ENCODE measurements around the gene LAPTM4A. TPM values are rescaled to one million over a fixed set of nuclear protein-coding genes. Genes with fewer than 3 reads are reported as not detected.

LAPTM4A gene
- total RNA-seq, 1 experiment from 2014 or later, result 160 TPM

- DNase-seq (ENCODE audit: unreplicated experiment), result no peak
- Mint-ChIP-seq H3K9me3 (ENCODE audit: unreplicated experiment) (no peaks in the 10 kb centered on the region), H3K27me3 (ENCODE audit: insufficient read depth, unreplicated experiment) (no peaks in the 10 kb centered on the region), H3K4me1 (ENCODE audit: insufficient read depth, unreplicated experiment) (peaks cover 34% of the 10 kb centered on the region), H3K4me3 (ENCODE audit: unreplicated experiment) (no peak overlapping the region), H3K36me3 (ENCODE audit: insufficient read depth, unreplicated experiment) (no peaks in the 10 kb centered on the region), H3K27ac (ENCODE audit: low read depth, unreplicated experiment) (peak overlapping the region; percentile 87)
- TF ChIP-seq CTCF (IDR thresholded peaks at IDR 0.05; ENCODE audit: unreplicated experiment), result no peak
- ChIA-PET CTCF (interaction anchor here (0.6 to 2.9 kb wide), 3 partner anchors 12 to 58 kb away, joined by 3 to 10 read pairs (median 5); no protein-coding TSS in a partner anchor), POLR2A (interaction anchor here (0.6 to 17.0 kb wide), 3 partner anchors 12 to 158 kb away, joined by 3 to 522 read pairs (median 3); partner anchors contain the start of gene LAPTM4A)
- no TSS peak for BruUV-seq (replicated peaks)
- intact Hi-C loops (cut with micrococcal nuclease), result no loop called here
These were observed 22.0 kb upstream of the LAPTM4A start for GRCh38 chr2:20073460-20073859.

DNA sequence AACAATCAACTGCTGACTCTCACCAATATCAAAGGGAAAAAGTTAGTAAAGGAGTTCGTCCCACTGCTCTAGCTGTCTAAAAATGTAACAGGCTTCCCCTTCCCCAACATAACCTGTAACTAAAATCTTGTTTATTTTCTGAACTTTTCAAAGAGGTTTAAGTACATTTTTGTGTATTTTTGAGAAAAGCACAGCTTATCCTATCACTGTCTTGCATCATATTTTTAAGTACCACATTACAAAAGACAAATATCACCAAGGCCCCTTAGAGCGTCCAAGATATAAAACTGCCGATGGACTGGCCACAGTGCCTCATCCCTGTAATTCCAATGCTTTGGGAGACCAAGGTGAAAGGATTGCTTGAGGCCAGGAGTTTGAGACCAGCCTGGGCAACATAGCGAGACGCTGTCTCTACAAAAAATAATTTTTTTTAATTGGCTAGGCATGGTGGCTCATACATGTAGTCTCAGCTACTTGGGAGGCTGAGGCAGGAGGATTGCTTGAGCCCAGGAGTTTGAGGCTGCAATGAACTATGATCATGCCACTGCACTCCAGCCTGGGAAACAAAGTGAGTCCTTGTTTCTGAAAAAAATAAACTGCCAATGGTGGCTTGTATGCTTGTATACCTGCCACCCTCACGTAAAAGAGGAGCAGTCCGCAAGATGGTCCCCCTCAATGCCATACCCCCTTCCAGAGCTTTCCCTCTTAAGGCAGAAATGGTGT, 21.2 kb upstream of the LAPTM4A start:
- peaks cover 5% of the 10 kb centered on the region for H3K36me3 Mint-ChIP-seq (ENCODE audit: insufficient read depth, unreplicated experiment)
- peak overlapping the region; percentile 3 for H3K4me3 Mint-ChIP-seq (ENCODE audit: unreplicated experiment)
- TF ChIP-seq CTCF (IDR thresholded peaks at IDR 0.05; ENCODE audit: unreplicated experiment), result no peak
- H3K27ac Mint-ChIP-seq (ENCODE audit: low read depth, unreplicated experiment), result peak overlapping the region; percentile 87
- no peaks in the 10 kb centered on the region for H3K27me3 Mint-ChIP-seq (ENCODE audit: insufficient read depth, unreplicated experiment)
- intact Hi-C loops (cut with micrococcal nuclease), result no loop called here
- H3K4me1 Mint-ChIP-seq (ENCODE audit: insufficient read depth, unreplicated experiment), result peaks cover 42% of the 10 kb centered on the region
- CTCF ChIA-PET, result interaction anchor here (0.5 to 3.9 kb wide), 6 partner anchors 13 to 446 kb away, joined by 3 to 11 read pairs (median 4); no protein-coding TSS in a partner anchor
- no peak for DNase-seq (ENCODE audit: unreplicated experiment)
- H3K9me3 Mint-ChIP-seq (ENCODE audit: unreplicated experiment), result peaks cover 3% of the 10 kb centered on the region
- no TSS peak for BruUV-seq (replicated peaks)
- POLR2A ChIA-PET, result interaction anchor here (0.8 to 17.0 kb wide), 5 partner anchors 19 to 159 kb away, joined by 3 to 522 read pairs (median 4); partner anchors contain the start of gene LAPTM4A

DNA sequence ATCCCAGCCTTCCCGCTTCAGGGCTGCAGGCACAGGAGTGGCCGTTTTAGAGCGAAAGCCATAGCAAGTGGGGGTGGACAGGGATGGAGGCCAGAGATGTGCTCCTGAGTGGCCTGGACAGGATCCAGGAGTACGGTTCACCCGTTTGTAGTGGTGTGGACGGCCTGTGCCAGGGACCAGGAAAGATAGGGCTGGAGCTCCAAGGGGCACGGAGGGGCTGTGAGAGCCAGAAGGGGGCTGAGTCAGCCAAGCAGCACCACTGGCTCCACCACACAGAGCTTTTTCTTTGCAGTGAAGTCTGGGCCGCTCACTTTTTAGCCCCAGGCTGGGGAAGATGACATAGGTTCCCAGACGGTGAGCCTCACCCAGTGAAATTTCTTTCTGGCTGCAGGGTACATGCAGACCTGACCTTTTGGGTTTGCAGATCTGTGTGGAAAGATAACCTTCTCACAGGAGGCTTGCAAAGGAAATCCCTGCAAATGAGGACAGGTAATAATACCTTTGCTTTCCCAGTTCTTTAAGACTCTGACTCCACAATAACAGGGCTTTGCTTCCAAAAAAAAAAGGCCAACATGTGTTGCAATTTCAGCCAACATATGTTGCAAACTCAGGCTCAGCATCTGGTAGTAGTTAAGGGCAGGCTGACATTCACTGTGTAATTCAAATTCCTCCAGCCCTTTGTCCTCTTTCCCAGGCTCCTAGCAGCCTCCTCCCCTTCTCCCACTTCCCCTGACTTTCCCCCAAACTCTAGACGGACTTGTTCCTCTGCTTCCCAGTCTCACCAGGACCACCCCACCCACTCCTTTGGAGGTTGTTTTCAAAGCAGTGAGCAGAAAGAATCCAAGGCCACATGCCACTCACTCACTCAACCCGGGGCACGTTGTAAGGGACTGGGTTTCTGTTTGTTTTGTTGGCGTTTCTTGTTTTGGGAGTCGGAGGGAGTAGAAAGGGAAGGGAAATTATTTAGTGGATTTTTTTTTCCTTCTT, 20.3 kb upstream of the LAPTM4A start:
- intact Hi-C loops (cut with micrococcal nuclease), result no loop called here
- DNase-seq (ENCODE audit: unreplicated experiment), result peak; percentile 87
- Mint-ChIP-seq H3K27me3 (ENCODE audit: insufficient read depth, unreplicated experiment) (no peaks in the 10 kb centered on the region), H3K4me3 (ENCODE audit: unreplicated experiment) (peak overlapping the region; percentile 59), H3K36me3 (ENCODE audit: insufficient read depth, unreplicated experiment) (peaks cover 7% of the 10 kb centered on the region), H3K9me3 (ENCODE audit: unreplicated experiment) (peaks cover 6% of the 10 kb centered on the region), H3K4me1 (ENCODE audit: insufficient read depth, unreplicated experiment) (peaks cover 44% of the 10 kb centered on the region), H3K27ac (ENCODE audit: low read depth, unreplicated experiment) (peak overlapping the region; percentile 87)
- ChIA-PET CTCF (interaction anchor here (0.5 to 3.9 kb wide), 6 partner anchors 10 to 445 kb away, joined by 3 to 15 read pairs (median 5); no protein-coding TSS in a partner anchor), POLR2A (interaction anchor here (0.6 to 17.0 kb wide), 15 partner anchors 10 to 160 kb away, joined by 3 to 522 read pairs (median 4); partner anchors contain the start of gene LAPTM4A)
- BruUV-seq (replicated peaks), result TSS peak; percentile 39
- TF ChIP-seq CTCF (IDR thresholded peaks at IDR 0.05; ENCODE audit: unreplicated experiment), result no peak

All from MCF 10A (cell line).